HFF-Myc (cell line): ENCODE measurements around the gene RNF43.

Experiments
- DNase-seq: peaks from one replicate; pipeline ENCODE4 v3.0.0-alpha.2; 2011; ENCODE audit warnings: low read depth; ENCODE audit errors: extremely low read depth
- H3K4me3 ChIP-seq: replicated peaks from 2 replicates; pipeline ENCODE4 v1.5.1; 2011; ENCODE audit warnings: low read depth, mild to moderate bottlenecking, control low read depth, low read length
- TF ChIP-seq, protein P1 (sequence below): IDR thresholded peaks from 2 replicates; pipeline ENCODE4 v1.5.1; 2012; ENCODE audit warnings: mild to moderate bottlenecking, low read depth, low read length, control low read depth; ENCODE audit errors: missing control alignments

The RNF43 gene

GRCh38 chr17:58415371-58416055 lies 1.8 kb downstream of the RNF43 start:
- no peak overlapping the region for H3K4me3 ChIP-seq
- TF ChIP-seq, protein P1, sequence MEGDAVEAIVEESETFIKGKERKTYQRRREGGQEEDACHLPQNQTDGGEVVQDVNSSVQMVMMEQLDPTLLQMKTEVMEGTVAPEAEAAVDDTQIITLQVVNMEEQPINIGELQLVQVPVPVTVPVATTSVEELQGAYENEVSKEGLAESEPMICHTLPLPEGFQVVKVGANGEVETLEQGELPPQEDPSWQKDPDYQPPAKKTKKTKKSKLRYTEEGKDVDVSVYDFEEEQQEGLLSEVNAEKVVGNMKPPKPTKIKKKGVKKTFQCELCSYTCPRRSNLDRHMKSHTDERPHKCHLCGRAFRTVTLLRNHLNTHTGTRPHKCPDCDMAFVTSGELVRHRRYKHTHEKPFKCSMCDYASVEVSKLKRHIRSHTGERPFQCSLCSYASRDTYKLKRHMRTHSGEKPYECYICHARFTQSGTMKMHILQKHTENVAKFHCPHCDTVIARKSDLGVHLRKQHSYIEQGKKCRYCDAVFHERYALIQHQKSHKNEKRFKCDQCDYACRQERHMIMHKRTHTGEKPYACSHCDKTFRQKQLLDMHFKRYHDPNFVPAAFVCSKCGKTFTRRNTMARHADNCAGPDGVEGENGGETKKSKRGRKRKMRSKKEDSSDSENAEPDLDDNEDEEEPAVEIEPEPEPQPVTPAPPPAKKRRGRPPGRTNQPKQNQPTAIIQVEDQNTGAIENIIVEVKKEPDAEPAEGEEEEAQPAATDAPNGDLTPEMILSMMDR: no peak

GRCh38 chr17:58414596-58414997 lies 2.7 kb downstream of the RNF43 start:
- TF ChIP-seq, protein P1: no peak
- no peak for DNase-seq
- H3K4me3 ChIP-seq: no peak overlapping the region

More at GRCh38 chr17:58415371-58416055, 1.8 kb downstream of the RNF43 start:
- DNase-seq: no peak

DNA sequence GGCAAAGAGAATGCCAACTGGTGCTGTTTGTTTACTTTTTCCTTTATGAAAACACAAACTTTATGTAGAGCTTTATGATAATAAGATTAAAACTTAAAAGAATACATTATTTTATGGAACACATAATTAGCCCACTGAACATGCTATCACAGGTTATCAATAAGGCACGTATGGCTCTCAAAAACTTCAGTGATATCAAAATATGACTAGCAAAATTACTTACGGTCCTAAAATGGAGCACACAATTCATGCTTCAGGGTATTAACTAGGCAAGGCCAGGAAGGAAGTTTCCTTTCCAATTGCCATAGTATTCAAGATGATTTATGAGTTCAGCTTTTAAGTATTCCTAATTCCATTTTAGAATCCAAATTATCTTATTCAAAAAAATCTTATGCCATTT lies 3.6 kb downstream of the RNF43 start:
- TF ChIP-seq, protein P1: no peak
- no peak overlapping the region for H3K4me3 ChIP-seq
- no peak for DNase-seq

DNA sequence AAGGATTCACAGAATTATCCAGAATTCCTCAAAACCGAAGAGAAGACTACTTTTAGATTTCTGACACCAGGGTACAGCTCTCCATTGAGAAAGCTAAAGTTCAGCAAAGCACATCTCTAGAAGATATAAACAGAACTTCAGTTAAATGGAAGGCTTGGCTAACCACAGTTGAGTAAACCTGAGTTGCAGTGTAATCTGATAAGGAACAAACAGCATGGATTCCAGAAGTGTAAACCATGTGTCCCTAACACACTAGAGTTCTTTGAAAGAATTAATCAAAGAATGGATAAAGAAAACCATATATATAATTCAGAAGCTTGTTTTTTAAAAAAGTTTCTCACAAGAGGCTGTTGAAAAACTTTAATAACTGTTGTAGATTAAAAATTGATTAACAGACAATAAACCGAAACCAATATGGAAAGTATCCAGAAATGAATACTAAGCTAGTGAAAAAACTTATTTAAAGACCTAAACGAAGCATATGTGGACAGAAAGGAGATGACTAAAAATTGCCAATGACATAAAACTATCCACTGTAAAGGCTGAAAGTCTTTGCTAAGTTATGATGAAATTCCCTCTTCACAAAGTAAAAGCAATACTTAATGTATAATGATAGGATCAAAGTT lies 4.3 kb downstream of the RNF43 start:
- TF ChIP-seq, protein P1: no peak
- H3K4me3 ChIP-seq: no peak overlapping the region
- no peak for DNase-seq

- no peak for DNase-seq
- TF ChIP-seq, protein P1: no peak
- no peak overlapping the region for H3K4me3 ChIP-seq
These were observed 5.2 kb downstream of the RNF43 start for GRCh38 chr17:58412064-58412703.

- TF ChIP-seq, protein P1: no peak
- no peak for DNase-seq
- H3K4me3 ChIP-seq: no peak overlapping the region
These were observed 5.9 kb downstream of the RNF43 start for GRCh38 chr17:58411408-58411894.
